Umbilical cord (tissue), 1 donor: Measurements from ENCODE around the gene NLRP10. TPM values are rescaled to one million over a fixed set of nuclear protein-coding genes. Genes with fewer than 3 reads are reported as not detected.

Source experiments
- total RNA-seq: library from RNA; depleted of rRNA; stranded (reverse); fragments of >200 nt; gene quantifications from one replicate; pipeline ENCODE4 v1.2.3, GENCODE V29; 2014; ENCODE audit warnings: low replicate concordance; ENCODE audit not compliant: insufficient read depth

Gene NLRP10
- total RNA-seq, 1 donor from 2014 or later: 5.8 TPM

Other genes with a start within 250 kb of the NLRP10 start
- not detected for gene OR5P2, start 168.5 kb downstream of the NLRP10 start, total RNA-seq
- 2.2 TPM for gene OR5P3, start 134.6 kb downstream of the NLRP10 start, total RNA-seq
- gene OR10A6, start 34.2 kb downstream of the NLRP10 start, total RNA-seq: 8.9 TPM
- 1.4 TPM for gene OR10A3, start 23.7 kb downstream of the NLRP10 start, total RNA-seq
- gene EIF3F, start 21.9 kb upstream of the NLRP10 start, total RNA-seq: 96.3 TPM
- 28.6 TPM for gene TUB, start 115.8 kb upstream of the NLRP10 start, total RNA-seq
- 6.0 TPM for gene RIC3, start 203.6 kb upstream of the NLRP10 start, total RNA-seq